HepG2 (cell line): ENCODE data around the gene INHBB. TPM values are rescaled to one million over a fixed set of nuclear protein-coding genes. Genes with fewer than 3 reads are reported as not detected.

Experiments
- ATF4 ChIP-seq, 2 experiments: fragments of 450-650 bp in 1 of 2; sonication (generic) in 1 of 2; formaldehyde crosslinking; IDR thresholded peaks; 2 replicates each; pipeline versions ENCODE4 v1.5.0 to v1.8.0; 2020 to 2022; ENCODE audit warnings: mild to moderate bottlenecking in 1 of 2, missing genetic modification reagents in 1 of 2
- CHCHD3 ChIP-seq: sonication (generic); formaldehyde crosslinking; IDR thresholded peaks from 2 replicates; pipeline ENCODE4 v1.8.0; 2022; ENCODE audit warnings: mild to moderate bottlenecking, missing genetic modification reagents, moderate library complexity
- FOXK1 ChIP-seq: sonication (generic); formaldehyde crosslinking; IDR thresholded peaks from 2 replicates; pipeline ENCODE4 v1.4.0; 2020; ENCODE audit warnings: low read depth, missing genetic modification reagents, borderline replicate concordance
- MXD3 ChIP-seq: IDR thresholded peaks from 2 replicates; pipeline ENCODE4 v1.6.1; 2016; ENCODE audit warnings: mild to moderate bottlenecking, missing biosample characterization, missing genetic modification reagents
- NONO ChIP-seq, 2 experiments: fragments of 450-650 bp in 1 of 2; sonication (generic) in 1 of 2; formaldehyde crosslinking in 1 of 2; IDR thresholded peaks in 1 of 2; conservative IDR thresholded peaks in 1 of 2; 2 replicates each; pipeline versions ENCODE4 v1.6.1 to v1.8.0; 2017 to 2022; ENCODE audit warnings: mild to moderate bottlenecking in 1 of 2, missing genetic modification reagents in 1 of 2, moderate library complexity in 1 of 2
- TCF7L2 ChIP-seq: IDR thresholded peaks from 2 replicates; pipeline ENCODE4 v1.6.1; 2011; ENCODE audit warnings: mild to moderate bottlenecking, low read depth, low read length, moderate library complexity
- THAP9 ChIP-seq: sonication (generic); formaldehyde crosslinking; IDR thresholded peaks from 2 replicates; pipeline ENCODE4; 2020; ENCODE audit warnings: missing genetic modification reagents, mild to moderate bottlenecking, borderline replicate concordance
- ZBTB7A ChIP-seq: sonication (generic); formaldehyde crosslinking; IDR thresholded peaks from 2 replicates; pipeline ENCODE4 v1.8.0; 2022; ENCODE audit warnings: mild to moderate bottlenecking, missing genetic modification reagents
- ZNF18 ChIP-seq: sonication (generic); formaldehyde crosslinking; IDR thresholded peaks from 2 replicates; pipeline ENCODE4 v1.8.0; 2022; ENCODE audit warnings: mild to moderate bottlenecking, missing genetic modification reagents; ENCODE audit not compliant: insufficient replicate concordance
- ZNF570 ChIP-seq: sonication (generic); formaldehyde crosslinking; IDR thresholded peaks from 2 replicates; pipeline ENCODE4 v1.4.0; 2020; ENCODE audit warnings: mild to moderate bottlenecking, missing genetic modification reagents, borderline replicate concordance
- polyA plus RNA-seq, 8 experiments: library from polyadenylated mRNA; depleted of rRNA in 3 of 8; stranded (reverse) in 7 of 8; unstranded in 1 of 8; fragments of >200 nt; fragmentation: Illumina TruSeq in 4 of 8; extraction: Trizol in 4 of 8; gene quantifications; 2 replicates each; pipeline versions ENCODE4 v1.2.1 to v1.2.3, GENCODE V29; 2011 to 2016; ENCODE audit warnings: low read depth in 4 of 8, missing spikeins in 1 of 8, mixed read lengths in 1 of 8; ENCODE audit not compliant: insufficient read depth in 1 of 8
- total RNA-seq, 5 experiments: library from RNA; depleted of rRNA; stranded (reverse); fragments of >200 nt; fragmentation: Illumina TruSeq; extraction: Trizol; gene quantifications; 2 replicates each; pipeline ENCODE4 v1.2.3, GENCODE V29; 2016; ENCODE audit warnings: low read depth in 1 of 5

Gene INHBB
- total and polyA plus RNA-seq, 2 of the 13 experiments (the other 11 are each of a cell fraction or from before 2014, with no cell fraction given) = 0.20 to 1.7 TPM

- TF ChIP-seq ZNF18 (no peak), CHCHD3 (CRISPR knock-in tag) (no peak), TCF7L2 (no peak), FOXK1 (CRISPR knock-in tag) (no peak), ZBTB7A (no peak), MXD3 (CRISPR knock-in tag) (no peak), ATF4 (CRISPR knock-in tag; IDR thresholded peaks at IDR 0.05) (no peak), THAP9 (CRISPR knock-in tag) (no peak), ZNF570 (no peak), NONO (IDR thresholded peaks at IDR 0.05) (no peak), NONO (CRISPR knock-in tag; conservative IDR thresholded peaks at IDR 0.05) (no peak)
These were observed 48.8 kb downstream of the INHBB start (continued) for GRCh38 chr2:120394764-120395163.
